ENCODE measurements around the gene RAB7A. TPM values are rescaled to one million over a fixed set of nuclear protein-coding genes. Genes with fewer than 3 reads are reported as not detected.
"Not testable (repeated sequence)": the region's sequence is repeated elsewhere in the genome, so short reads cannot be mapped to it uniquely, and the experiment has no call there.

The RAB7A gene
- total RNA-seq, 1 experiment from 2014 or later = 233 TPM

GRCh38 chr3:128770387-128770786, 44.4 kb downstream of the RAB7A start:
- H3K9me3 ChIP-seq (ENCODE audit: control insufficient read depth in 1 of 2, insufficient read depth in 1 of 2, low read depth in 1 of 2, low read length in 2 of 2) = no peaks in the 10 kb centered on the region
- H3K4me3 ChIP-seq (replicated peaks in 1 of 2; ENCODE audit: low read depth in 1 of 2, low read length in 2 of 2) = no peak overlapping the region
- H3K79me2 ChIP-seq (ENCODE audit: insufficient read depth, low read length) = peaks cover 89% of the 10 kb centered on the region
- intact Hi-C loops (cut with micrococcal nuclease) = no loop called here
- CTCF ChIA-PET = interaction anchor here (1.3 kb wide), 1 partner anchor 18 kb away, joined by 3 read pairs; no protein-coding TSS in a partner anchor
- H3K9ac ChIP-seq (ENCODE audit: low read length) = no peak overlapping the region
- ATAC-seq = no peak
- no peak for DNase-seq (ENCODE audit: low read depth, low spot score)
- no TSS peak for BruUV-seq (replicated peaks)
- POLR2A ChIA-PET = no interaction called here
- H3K9me2 ChIP-seq (ENCODE audit: insufficient read depth) = no peaks in the 10 kb centered on the region
- no peak for TF ChIP-seq EZH2phosphoT487 (IDR thresholded peaks at IDR 0.05; ENCODE audit: borderline replicate concordance)
- TF ChIP-seq SP1 (IDR thresholded peaks at IDR 0.05; ENCODE audit: low read depth) = no peak
- TF ChIP-seq CBX3 (IDR thresholded peaks at IDR 0.05; ENCODE audit: low read depth) = no peak
- no peak for TF ChIP-seq ZBTB33 (IDR thresholded peaks at IDR 0.05; ENCODE audit: extremely low read depth, insufficient replicate concordance, low read length)
- no peak for TF ChIP-seq ZNF274 (IDR thresholded peaks at IDR 0.05; ENCODE audit: low read depth, low read length)
- TF ChIP-seq TCF7L2 (IDR thresholded peaks at IDR 0.05; ENCODE audit: borderline replicate concordance, extremely low read depth, insufficient read depth, insufficient read length) = no peak
- TF ChIP-seq CEBPB (IDR thresholded peaks at IDR 0.05; ENCODE audit: low read depth) = no peak
- TF ChIP-seq JUND (IDR thresholded peaks at IDR 0.05) = no peak
- no peak for TF ChIP-seq ZFX (IDR thresholded peaks at IDR 0.05)
- TF ChIP-seq RAD21 (IDR thresholded peaks at IDR 0.05; ENCODE audit: low read depth) = no peak
- H3K27ac ChIP-seq (ENCODE audit: low read depth, low read length) = no peak overlapping the region
- H2AFZ ChIP-seq (ENCODE audit: low read depth, low read length, poor library complexity, severe bottlenecking) = no peak overlapping the region
- H3K4me1 ChIP-seq (ENCODE audit: control insufficient read depth in 1 of 2, insufficient read depth in 2 of 2, low read length in 2 of 2) = peaks cover 0 to 5% of the 10 kb centered on the region in 2 experiments; a peak in 1 of 4 replicates
- no peaks in the 10 kb centered on the region for H3K27me3 ChIP-seq (ENCODE audit: insufficient read depth, low read length)
- no peak overlapping the region for H3K4me2 ChIP-seq (ENCODE audit: low read length)
- no peaks in the 10 kb centered on the region for H3K36me3 ChIP-seq (ENCODE audit: control insufficient read depth in 1 of 2, insufficient read depth in 2 of 2, low read length in 2 of 2)
- H4K20me1 ChIP-seq (ENCODE audit: insufficient read depth) = peaks cover 27% of the 10 kb centered on the region
- RAD21 ChIA-PET (ENCODE audit: low non-redundant PET in 1 of 2, low total read pairs in 2 of 2, uncharacterized antibody in 2 of 2, unreplicated experiment in 2 of 2) = no interaction called here

- H3K9me3 ChIP-seq (ENCODE audit: control insufficient read depth in 1 of 2, insufficient read depth in 1 of 2, low read depth in 1 of 2, low read length in 2 of 2); H3K9me2 ChIP-seq (ENCODE audit: insufficient read depth); H3K27ac ChIP-seq (ENCODE audit: low read depth, low read length); BruUV-seq (replicated peaks); H3K36me3 ChIP-seq (ENCODE audit: control insufficient read depth in 1 of 2, insufficient read depth in 2 of 2, low read length in 2 of 2); H2AFZ ChIP-seq (ENCODE audit: low read depth, low read length, poor library complexity, severe bottlenecking); POLR2A ChIA-PET; RAD21 ChIA-PET (ENCODE audit: low non-redundant PET in 1 of 2, low total read pairs in 2 of 2, uncharacterized antibody in 2 of 2, unreplicated experiment in 2 of 2); H3K27me3 ChIP-seq (ENCODE audit: insufficient read depth, low read length); DNase-seq (ENCODE audit: low read depth, low spot score); intact Hi-C loops (cut with micrococcal nuclease); ATAC-seq; H3K4me2 ChIP-seq (ENCODE audit: low read length); CTCF ChIA-PET; H3K9ac ChIP-seq (ENCODE audit: low read length); H3K4me3 ChIP-seq (replicated peaks in 1 of 2; ENCODE audit: low read depth in 1 of 2, low read length in 2 of 2); H3K4me1 ChIP-seq (ENCODE audit: control insufficient read depth in 1 of 2, insufficient read depth in 2 of 2, low read length in 2 of 2): not testable (repeated sequence)
- Histone ChIP-seq H4K20me1 (ENCODE audit: insufficient read depth) (peaks cover 28% of the 10 kb centered on the region), H3K79me2 (ENCODE audit: insufficient read depth, low read length) (peaks cover 89% of the 10 kb centered on the region)
Measured at GRCh38 chr3:128773189-128773588, 47.2 kb downstream of the RAB7A start.

- H3K36me3 ChIP-seq (ENCODE audit: control insufficient read depth in 1 of 2, insufficient read depth in 2 of 2, low read length in 2 of 2); RAD21 ChIA-PET (ENCODE audit: low non-redundant PET in 1 of 2, low total read pairs in 2 of 2, uncharacterized antibody in 2 of 2, unreplicated experiment in 2 of 2); H3K9ac ChIP-seq (ENCODE audit: low read length); CTCF ChIA-PET; DNase-seq (ENCODE audit: low read depth, low spot score); H3K9me3 ChIP-seq (ENCODE audit: control insufficient read depth in 1 of 2, insufficient read depth in 1 of 2, low read depth in 1 of 2, low read length in 2 of 2); ATAC-seq; H3K4me3 ChIP-seq (replicated peaks in 1 of 2; ENCODE audit: low read depth in 1 of 2, low read length in 2 of 2); intact Hi-C loops (cut with micrococcal nuclease); H3K27ac ChIP-seq (ENCODE audit: low read depth, low read length); POLR2A ChIA-PET; BruUV-seq (replicated peaks); H3K27me3 ChIP-seq (ENCODE audit: insufficient read depth, low read length); H3K4me1 ChIP-seq (ENCODE audit: control insufficient read depth in 1 of 2, insufficient read depth in 2 of 2, low read length in 2 of 2); H2AFZ ChIP-seq (ENCODE audit: low read depth, low read length, poor library complexity, severe bottlenecking); H3K4me2 ChIP-seq (ENCODE audit: low read length); H3K9me2 ChIP-seq (ENCODE audit: insufficient read depth): not testable (repeated sequence)
- peaks cover 28% of the 10 kb centered on the region for H4K20me1 ChIP-seq (ENCODE audit: insufficient read depth)
- peaks cover 89% of the 10 kb centered on the region for H3K79me2 ChIP-seq (ENCODE audit: insufficient read depth, low read length)
Measured at GRCh38 chr3:128773592-128773991, 47.6 kb downstream of the RAB7A start.

All from HCT116 (cell line).